Measurements from ENCODE around the gene FRMD3.

GRCh38 chr9:83294816-83295215 lies 243.4 kb downstream of the FRMD3 start:
- TF ChIP-seq EZH2 (IDR thresholded peaks at IDR 0.05; ENCODE audit: low read length, missing control alignments): no peak
- TF ChIP-seq CTCF (conservative IDR thresholded peaks at IDR 0.05 in 1 of 2, IDR thresholded peaks at IDR 0.05 in 1 of 2; ENCODE audit: low read depth in 1 of 2, low read length in 2 of 2): no peak

Measured in fibroblast of lung (primary cell).